ENCODE measurements around the gene HDHD3.

HDHD3 gene

DNA sequence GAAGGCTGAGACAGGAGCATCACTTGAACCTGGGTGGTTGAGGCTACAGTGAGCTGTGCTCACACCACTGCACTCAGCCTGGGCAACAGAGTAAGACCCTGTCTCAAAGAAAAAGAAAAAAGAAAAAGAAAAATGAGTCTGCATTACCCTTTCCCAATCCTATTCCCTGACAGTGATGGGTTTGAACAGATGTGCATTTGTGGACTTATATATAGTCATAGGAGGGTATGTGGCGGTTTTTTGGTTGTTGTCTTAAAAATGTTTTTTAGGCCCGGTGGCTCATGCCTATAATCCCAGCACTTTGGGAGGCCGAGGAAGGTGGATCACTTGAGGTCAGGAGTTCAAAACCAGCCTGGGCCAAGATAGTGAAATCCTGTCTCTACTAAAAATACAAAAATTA, 13.4 kb downstream of the HDHD3 start:
- DNase-seq (ENCODE audit: low read depth): no peak

DNA sequence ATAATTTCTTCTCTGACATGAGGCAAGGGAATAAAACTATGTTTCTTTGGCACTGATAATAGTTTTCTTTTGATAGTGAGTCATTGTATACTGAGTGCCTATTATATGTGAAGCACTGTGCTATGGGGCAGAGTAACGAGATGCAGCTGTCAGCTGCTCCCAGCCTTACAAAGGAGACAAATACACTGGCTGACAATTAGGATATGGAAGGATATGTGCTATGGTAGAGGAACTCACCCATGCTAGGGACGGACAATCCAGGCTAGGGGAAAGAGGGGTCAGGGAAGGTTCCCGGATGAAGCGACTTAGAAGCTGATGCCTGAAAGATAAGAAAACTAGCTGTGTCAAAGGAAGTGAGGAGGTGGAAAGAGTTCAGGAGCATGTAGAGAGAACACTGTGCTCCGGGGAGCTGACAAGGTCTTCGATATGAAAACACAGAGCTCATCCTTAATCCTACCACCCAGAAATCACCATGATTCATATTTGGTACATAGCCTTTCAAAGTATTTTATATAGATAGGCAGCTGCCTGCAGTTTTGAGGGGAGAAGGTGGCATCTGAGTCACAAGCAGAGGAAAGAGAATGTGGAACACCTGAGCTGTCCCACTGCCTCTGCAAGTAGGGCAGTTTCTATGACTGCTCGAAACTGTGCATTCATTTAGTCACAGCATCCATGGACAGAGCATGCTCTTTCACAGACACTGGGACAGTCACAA, 15.3 kb downstream of the HDHD3 start:
- DNase-seq (ENCODE audit: low read depth): peak; percentile 34

DNA sequence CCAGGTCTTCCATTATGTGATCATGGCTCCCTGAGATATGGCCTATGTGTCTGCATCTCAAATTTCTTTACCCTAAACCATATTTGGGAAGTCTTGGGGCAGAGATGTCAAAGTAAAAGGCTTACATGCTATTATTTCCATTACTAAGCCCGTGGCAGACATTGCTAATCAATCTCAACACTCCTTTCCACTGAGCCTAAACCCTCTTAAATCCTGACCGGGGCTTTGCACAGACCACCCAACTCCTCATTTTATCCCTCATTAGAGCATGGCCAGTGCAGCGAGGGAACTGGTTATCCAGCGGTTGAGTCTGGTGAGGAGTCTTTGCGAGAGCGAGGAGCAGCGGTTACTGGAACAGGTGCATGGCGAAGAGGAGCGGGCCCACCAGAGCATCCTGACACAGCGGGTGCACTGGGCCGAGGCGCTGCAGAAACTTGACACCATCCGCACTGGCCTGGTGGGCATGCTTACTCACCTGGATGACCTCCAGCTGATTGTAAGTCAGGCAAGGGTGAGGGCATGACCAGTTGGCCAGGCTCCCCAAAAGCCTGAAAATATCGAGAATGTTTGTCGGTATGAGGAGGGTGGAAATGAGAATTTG, 16.4 kb downstream of the HDHD3 start:
- no peak for DNase-seq (ENCODE audit: low read depth)

DNA sequence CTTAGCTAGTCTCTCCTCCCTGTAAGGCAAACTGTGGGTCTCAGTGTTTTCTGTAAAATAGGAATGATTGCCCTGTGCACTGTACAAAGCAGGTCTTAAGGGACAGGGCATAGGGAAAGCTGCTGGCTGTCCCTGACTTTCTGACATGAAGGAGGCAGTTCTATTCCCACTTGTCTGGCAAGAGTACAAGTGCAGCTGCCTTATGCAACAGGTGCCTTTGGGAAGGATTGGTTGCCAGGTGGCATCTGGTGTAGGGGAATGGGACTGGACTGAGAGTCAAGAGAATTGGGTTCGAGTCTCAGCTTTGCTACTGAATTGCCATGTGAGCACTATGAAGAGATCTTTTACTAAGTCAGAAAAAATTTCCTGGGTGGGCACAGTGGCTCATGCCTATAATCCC, 17.4 kb downstream of the HDHD3 start:
- DNase-seq (ENCODE audit: low read depth): no peak

DNA sequence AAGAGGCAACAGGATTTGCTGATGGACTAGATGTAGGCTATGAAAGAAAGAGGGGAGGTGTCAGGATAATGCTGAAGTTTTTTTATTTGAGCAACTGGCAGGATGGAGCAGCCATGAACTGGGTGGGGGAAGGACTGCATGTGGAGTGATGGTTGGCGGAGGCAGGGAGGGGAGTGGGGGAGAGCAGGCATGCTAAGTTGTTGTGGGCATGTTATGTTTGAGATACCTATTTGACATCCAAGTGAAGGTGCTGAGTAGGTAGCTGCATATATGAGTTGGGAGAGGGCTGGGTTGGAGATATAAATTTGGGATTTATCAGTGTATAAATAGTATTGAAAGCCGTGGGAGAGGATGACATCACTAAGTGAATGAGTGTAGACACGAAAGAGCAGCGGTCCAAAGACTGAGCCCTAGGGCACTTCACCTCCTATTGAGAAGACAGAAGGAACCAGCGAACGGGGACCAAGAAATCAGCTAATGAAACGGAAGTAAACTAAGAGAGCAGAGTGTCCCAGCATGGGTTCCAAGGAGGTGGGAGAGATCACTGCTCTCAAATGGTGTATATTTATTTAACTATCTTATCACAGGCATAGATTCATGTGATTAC, 20.0 kb downstream of the HDHD3 start:
- DNase-seq (ENCODE audit: low read depth): no peak

- no peak for DNase-seq (ENCODE audit: low read depth)
These were observed 21.7 kb downstream of the HDHD3 start for GRCh38 chr9:113355040-113355596.

DNA sequence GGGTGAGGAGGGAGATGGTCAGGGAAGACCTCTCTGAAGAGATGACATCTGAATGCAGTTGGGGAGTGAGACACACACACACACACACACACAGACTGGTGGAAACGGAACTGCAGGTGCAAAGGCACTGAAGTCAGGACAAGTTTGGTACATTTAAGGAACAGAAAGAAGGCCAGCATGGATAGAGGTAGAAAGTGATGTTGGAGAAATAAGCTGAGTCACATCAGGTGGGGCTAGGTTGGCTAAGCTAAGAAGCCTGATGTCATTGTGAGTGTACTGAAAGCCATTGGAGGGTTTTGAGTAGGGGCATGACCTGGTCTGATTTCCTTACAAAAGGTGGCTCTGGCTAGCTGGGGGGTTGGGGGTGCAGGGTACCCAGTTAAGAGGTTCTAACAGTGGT, 24.4 kb downstream of the HDHD3 start:
- no peak for DNase-seq (ENCODE audit: low read depth)

- no peak for DNase-seq (ENCODE audit: low read depth)
These were observed 24.8 kb downstream of the HDHD3 start for GRCh38 chr9:113352006-113352405.

GRCh38 chr9:113350937-113351336, 25.8 kb downstream of the HDHD3 start:
- DNase-seq (ENCODE audit: low read depth): peak; percentile 23

DNA sequence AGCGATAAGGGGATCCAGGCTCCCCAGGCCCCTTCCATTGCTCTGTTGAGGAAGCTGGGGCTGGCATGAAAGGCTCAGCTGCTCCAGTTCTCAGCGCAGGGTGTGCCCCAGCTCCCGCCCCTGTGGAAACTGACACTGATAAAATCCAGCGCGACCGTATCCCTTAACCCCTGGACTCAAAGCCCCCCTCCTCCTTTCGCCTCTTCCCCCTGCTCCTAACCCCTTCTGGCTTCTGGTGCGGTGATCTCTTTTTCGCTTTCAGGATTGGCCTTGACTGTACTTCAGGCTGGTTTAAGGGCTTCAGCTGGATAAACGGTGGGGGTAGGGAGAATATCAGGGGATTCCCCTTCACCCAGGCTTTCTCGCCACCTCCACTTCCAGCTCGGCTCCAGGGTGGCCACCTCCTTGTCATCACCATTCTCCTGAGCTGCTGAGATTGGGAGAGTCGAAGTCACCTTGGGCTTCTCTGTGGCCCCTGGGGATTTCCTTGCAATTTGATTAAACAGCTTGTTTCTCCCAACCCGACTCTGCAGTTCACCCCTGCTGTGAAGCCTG, 26.6 kb downstream of the HDHD3 start:
- no peak for DNase-seq (ENCODE audit: low read depth)

GRCh38 chr9:113349445-113350094, 27.2 kb downstream of the HDHD3 start, which contains the start of gene BSPRY:
TSS of gene BSPRY (plus strand) at chr9:113349541. CDS start at chr9:113349580, 39 bp downstream.
- DNase-seq (ENCODE audit: low read depth): peak; percentile 29

DNA sequence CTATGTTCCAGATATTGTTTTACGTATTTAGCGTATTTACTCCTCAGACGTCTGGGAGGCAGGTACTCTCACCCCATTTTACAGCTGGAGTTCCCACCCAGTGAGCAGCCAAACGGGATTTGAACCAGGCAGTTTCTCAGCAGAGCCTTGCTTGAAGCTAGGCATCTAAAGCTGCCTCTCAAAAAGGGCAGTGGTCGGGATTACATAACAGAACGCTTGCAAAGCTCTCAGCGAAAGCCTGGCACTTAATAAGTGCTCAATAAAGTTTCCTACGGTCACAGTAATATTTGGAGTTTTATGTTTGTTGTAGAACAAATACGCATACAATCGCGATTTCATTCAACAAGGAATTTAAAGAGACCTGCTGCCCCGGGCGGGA, 27.7 kb downstream of the HDHD3 start:
- no peak for DNase-seq (ENCODE audit: low read depth)

- DNase-seq (ENCODE audit: low read depth): no peak
These were observed 28.3 kb downstream of the HDHD3 start for GRCh38 chr9:113348437-113348836.

- no peak for DNase-seq (ENCODE audit: low read depth)
These were observed 31.1 kb downstream of the HDHD3 start for GRCh38 chr9:113345671-113346070.

GRCh38 chr9:113345190-113345589, 31.6 kb downstream of the HDHD3 start:
- DNase-seq (ENCODE audit: low read depth): no peak

DNA sequence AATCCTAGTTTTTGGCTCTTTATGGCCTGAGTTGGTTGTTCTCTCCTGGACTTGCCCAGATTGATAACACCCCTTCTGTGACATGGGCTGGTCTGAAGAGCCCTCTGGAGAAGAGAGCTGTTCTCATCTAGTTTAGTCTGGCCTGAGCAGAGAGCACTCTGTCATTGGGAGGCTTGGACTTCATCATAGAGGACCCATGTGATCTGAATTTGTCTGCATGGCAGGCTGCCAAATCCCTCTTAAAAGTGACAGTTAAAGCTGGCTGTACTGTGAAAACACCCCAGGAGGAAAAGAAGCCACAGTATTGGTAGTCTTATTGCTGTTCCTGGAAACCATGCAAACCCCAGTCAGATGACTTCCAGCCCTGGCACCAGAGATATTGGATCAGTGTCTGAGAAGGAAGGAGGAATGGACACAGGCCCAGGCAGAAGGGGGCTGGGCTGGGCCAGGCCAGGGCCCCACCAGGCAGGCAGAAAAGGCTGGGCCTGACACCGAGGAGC, 33.0 kb downstream of the HDHD3 start:
- no peak for DNase-seq (ENCODE audit: low read depth)

DNA sequence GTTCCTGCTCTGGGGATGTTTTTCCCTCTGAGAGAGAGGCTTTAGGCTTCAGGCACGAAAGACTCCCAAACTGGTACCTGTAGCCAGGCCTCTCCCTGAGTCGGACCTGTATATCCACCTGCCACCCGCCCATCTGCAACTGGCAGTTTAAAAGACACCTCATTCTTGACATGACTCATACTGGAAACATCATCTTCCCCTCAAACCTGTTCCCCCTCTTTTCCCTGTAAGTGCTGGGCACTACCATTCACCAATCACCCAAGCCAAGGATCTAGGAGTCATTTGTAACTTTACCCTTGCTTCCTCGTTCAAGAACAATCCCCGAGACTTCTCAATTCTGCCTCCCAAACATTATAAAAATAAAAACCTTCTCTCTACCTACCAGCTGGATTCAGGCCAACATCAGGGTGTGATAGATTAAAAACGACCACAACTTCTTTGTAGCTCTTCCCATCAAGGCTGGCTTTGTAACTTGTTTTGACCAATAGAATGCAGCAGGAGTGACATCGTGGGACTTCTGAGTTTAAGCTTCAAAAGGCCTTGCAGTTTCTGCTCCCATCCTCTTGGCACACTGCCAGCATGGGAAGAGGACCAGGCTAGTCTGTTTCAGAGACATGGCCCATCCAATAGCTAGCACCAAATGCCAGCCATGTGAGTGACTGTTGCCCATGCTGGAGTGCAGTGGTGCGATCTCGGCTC, 34.9 kb downstream of the HDHD3 start:
- no peak for DNase-seq (ENCODE audit: low read depth)

DNA sequence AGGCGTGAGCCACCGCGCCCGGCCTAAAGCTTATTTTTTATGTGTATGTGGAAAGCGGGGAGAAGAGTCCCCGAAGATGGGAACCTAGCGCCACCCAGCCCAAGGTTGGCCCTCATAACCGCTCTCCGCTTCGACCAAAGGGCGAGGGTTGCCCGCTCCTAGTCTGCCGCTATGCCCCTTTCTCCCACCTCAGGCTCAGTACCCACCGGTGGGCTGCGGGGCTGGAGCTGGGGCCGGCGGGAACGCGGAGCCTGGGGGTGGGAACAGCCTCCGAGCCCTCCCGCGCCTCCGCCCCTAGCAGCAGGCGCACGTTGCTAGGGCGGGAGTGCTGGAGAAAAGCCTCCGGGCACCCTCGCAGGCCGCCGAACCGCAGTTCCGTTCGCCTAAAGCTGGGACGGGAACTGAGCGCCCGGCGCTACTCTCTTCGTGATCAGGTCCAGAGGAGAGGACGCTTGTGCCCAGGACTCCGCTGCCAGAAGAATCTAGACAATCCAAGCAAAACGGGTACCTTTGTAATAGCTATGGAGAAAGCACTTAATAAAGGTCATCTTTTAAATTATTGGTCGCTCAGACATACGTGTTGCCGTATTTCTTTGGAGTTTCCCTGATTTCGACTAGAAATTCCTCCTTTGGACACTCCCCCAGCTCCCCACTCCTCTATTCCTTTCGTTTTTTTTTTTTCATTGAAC, 36.6 kb downstream of the HDHD3 start, which contains the start of gene WDR31:
Gene WDR31, minus strand, starts transcription at position 265 of the 689 bp plus-strand sequence. CDS start 8,253 bp downstream, outside the sequence.
- peak; percentile 85 for DNase-seq (ENCODE audit: low read depth)

DNA sequence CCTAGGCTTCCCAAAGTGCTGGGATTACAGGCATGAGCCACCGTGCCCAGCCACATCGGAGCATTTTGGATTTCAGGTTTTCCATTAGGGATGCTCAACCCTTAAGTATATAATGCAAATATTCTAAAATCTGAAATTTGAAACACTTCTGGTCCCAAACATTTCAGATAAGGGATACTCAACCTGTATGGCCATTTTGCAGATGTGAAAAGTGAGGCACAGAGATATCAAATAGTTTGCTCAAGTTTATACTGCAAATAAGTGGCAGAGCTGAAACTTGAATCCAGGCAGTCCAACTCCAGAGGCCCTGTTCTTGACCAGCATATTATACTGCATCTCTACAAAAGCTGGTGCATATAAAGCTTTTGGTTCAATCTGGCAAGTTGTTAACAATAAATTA, 39.1 kb downstream of the HDHD3 start:
- DNase-seq (ENCODE audit: low read depth): no peak

- no peak for DNase-seq (ENCODE audit: low read depth)
These were observed 45.0 kb downstream of the HDHD3 start for GRCh38 chr9:113331780-113332179.

Data from activated T-cell treated with anti-CD3 and anti-CD28 coated beads for 48 hours (primary cell).